HL-60 (cell line): ENCODE data around the gene ZFP28.

Experiments
- POLR2AphosphoS5 ChIP-seq: IDR thresholded peaks from 2 replicates; pipeline ENCODE4 v1.6.1; 2012; ENCODE audit warnings: low read depth
- SPI1 ChIP-seq: IDR thresholded peaks from 2 replicates; pipeline ENCODE4 v1.6.1; 2012; ENCODE audit warnings: low read depth, mild to moderate bottlenecking, borderline replicate concordance
- TF ChIP-seq, protein P1 (sequence below): IDR thresholded peaks from one replicate; pipeline ENCODE4 v1.5.1; 2011; ENCODE audit warnings: low read length, control low read depth, inconsistent platforms; ENCODE audit not compliant: insufficient read depth
- TF ChIP-seq, protein P2 (sequence below): IDR thresholded peaks from 2 replicates; pipeline ENCODE4 v1.6.1; 2012; ENCODE audit warnings: low read depth; ENCODE audit not compliant: insufficient replicate concordance

DNA sequence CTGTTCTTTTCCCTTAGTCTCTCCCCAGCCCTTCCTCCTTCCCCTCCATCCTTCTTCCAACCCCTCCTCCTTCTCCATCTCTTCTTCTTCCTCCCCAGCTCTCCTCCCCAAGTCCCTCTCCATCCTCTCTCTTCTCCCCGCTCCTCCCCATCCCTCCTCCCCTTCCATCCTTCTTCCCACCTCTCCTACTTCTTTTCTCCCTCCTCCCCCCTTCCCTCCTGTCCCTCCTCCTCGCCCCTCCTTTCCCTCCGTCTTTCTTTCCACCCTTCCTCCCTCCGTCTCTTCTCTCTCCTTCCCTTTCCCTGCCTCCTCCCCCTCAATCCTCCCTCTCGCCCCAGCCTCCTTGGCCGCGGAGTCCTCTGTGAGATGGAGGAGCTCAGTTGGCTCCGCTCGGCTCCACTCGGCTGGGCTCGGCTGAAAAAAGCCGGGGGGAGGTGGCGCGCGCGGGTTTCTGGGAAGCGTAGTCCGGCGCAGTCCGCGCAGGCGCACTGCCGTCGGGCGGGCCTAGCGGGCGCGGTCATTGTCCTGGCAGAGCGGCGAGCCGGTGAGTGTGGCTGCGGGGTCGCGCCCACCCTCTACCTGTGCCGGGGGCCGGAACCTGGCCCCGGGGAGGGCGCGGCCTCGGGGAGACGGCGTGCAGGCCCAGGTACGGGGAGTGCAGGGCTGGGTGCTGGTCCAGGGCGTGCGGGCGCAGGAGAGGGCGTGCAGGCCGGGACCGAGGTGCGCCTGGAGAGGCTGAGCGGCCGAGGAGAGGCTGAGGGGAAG, 56.2 kb downstream of the ZFP28 start, which contains the start of gene ZNF71:
- 0 out of 2 replicates have a peak, but pooled peaks have one; percentile 32 for TF ChIP-seq POLR2AphosphoS5
- TF ChIP-seq, protein P1, sequence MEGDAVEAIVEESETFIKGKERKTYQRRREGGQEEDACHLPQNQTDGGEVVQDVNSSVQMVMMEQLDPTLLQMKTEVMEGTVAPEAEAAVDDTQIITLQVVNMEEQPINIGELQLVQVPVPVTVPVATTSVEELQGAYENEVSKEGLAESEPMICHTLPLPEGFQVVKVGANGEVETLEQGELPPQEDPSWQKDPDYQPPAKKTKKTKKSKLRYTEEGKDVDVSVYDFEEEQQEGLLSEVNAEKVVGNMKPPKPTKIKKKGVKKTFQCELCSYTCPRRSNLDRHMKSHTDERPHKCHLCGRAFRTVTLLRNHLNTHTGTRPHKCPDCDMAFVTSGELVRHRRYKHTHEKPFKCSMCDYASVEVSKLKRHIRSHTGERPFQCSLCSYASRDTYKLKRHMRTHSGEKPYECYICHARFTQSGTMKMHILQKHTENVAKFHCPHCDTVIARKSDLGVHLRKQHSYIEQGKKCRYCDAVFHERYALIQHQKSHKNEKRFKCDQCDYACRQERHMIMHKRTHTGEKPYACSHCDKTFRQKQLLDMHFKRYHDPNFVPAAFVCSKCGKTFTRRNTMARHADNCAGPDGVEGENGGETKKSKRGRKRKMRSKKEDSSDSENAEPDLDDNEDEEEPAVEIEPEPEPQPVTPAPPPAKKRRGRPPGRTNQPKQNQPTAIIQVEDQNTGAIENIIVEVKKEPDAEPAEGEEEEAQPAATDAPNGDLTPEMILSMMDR = no peak
- no peak for TF ChIP-seq SPI1
- TF ChIP-seq, protein P2, sequence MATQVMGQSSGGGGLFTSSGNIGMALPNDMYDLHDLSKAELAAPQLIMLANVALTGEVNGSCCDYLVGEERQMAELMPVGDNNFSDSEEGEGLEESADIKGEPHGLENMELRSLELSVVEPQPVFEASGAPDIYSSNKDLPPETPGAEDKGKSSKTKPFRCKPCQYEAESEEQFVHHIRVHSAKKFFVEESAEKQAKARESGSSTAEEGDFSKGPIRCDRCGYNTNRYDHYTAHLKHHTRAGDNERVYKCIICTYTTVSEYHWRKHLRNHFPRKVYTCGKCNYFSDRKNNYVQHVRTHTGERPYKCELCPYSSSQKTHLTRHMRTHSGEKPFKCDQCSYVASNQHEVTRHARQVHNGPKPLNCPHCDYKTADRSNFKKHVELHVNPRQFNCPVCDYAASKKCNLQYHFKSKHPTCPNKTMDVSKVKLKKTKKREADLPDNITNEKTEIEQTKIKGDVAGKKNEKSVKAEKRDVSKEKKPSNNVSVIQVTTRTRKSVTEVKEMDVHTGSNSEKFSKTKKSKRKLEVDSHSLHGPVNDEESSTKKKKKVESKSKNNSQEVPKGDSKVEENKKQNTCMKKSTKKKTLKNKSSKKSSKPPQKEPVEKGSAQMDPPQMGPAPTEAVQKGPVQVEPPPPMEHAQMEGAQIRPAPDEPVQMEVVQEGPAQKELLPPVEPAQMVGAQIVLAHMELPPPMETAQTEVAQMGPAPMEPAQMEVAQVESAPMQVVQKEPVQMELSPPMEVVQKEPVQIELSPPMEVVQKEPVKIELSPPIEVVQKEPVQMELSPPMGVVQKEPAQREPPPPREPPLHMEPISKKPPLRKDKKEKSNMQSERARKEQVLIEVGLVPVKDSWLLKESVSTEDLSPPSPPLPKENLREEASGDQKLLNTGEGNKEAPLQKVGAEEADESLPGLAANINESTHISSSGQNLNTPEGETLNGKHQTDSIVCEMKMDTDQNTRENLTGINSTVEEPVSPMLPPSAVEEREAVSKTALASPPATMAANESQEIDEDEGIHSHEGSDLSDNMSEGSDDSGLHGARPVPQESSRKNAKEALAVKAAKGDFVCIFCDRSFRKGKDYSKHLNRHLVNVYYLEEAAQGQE = no peak
